Measurements from ENCODE around the gene CEP85L. TPM values are rescaled to one million over a fixed set of nuclear protein-coding genes. Genes with fewer than 3 reads are reported as not detected.

Gene CEP85L
- total RNA-seq, 1 experiment from 2014 or later: 4.9 TPM

- Histone ChIP-seq H3K9ac (ENCODE audit: low read length) (no peak overlapping the region), H2AFZ (ENCODE audit: low read depth, low read length, poor library complexity, severe bottlenecking) (no peak overlapping the region), H3K27me3 (ENCODE audit: insufficient read depth, low read length) (no peaks in the 10 kb centered on the region), H3K36me3 (ENCODE audit: control insufficient read depth in 1 of 2, insufficient read depth in 2 of 2, low read length in 2 of 2) (no peaks in the 10 kb centered on the region), H3K4me3 (replicated peaks in 1 of 2; ENCODE audit: low read depth in 1 of 2, low read length in 2 of 2) (no peak overlapping the region), H4K20me1 (ENCODE audit: insufficient read depth) (no peaks in the 10 kb centered on the region), H3K9me2 (ENCODE audit: insufficient read depth) (no peaks in the 10 kb centered on the region), H3K27ac (ENCODE audit: low read depth, low read length) (no peak overlapping the region), H3K79me2 (ENCODE audit: insufficient read depth, low read length) (peaks cover 3% of the 10 kb centered on the region; the same call in 1 of the 2 replicates), H3K4me1 (ENCODE audit: control insufficient read depth in 1 of 2, insufficient read depth in 2 of 2, low read length in 2 of 2) (no peaks in the 10 kb centered on the region), H3K4me2 (ENCODE audit: low read length) (no peak overlapping the region), H3K9me3 (ENCODE audit: control insufficient read depth in 1 of 2, insufficient read depth in 1 of 2, low read depth in 1 of 2, low read length in 2 of 2) (no peaks in the 10 kb centered on the region)
- BruUV-seq (replicated peaks): no TSS peak
- TF ChIP-seq CTCF (IDR thresholded peaks at IDR 0.05 in 2 of 3, conservative IDR thresholded peaks at IDR 0.05 in 1 of 3; ENCODE audit: borderline replicate concordance in 1 of 3, insufficient read depth in 1 of 3, low read depth in 2 of 3, low read length in 2 of 3) (no peak), EZH2 (IDR thresholded peaks at IDR 0.05) (no peak), ZBTB33 (IDR thresholded peaks at IDR 0.05; ENCODE audit: extremely low read depth, insufficient replicate concordance, low read length) (no peak), POLR2AphosphoS5 (IDR thresholded peaks at IDR 0.05; ENCODE audit: low read depth, low read length) (no peak), YY1 (IDR thresholded peaks at IDR 0.05; ENCODE audit: extremely low read depth, insufficient replicate concordance, low read depth, low read length) (no peak), POLR2A (IDR thresholded peaks at IDR 0.05; ENCODE audit: borderline replicate concordance, extremely low read depth, insufficient read depth, insufficient read length) (no peak), REST (IDR thresholded peaks at IDR 0.05; ENCODE audit: low read depth) (no peak), CBX3 (IDR thresholded peaks at IDR 0.05; ENCODE audit: low read depth) (no peak), ZFX (IDR thresholded peaks at IDR 0.05) (no peak), RAD21 (IDR thresholded peaks at IDR 0.05; ENCODE audit: low read depth) (no peak), FOSL1 (IDR thresholded peaks at IDR 0.05; ENCODE audit: low read depth) (no peak), ZNF274 (IDR thresholded peaks at IDR 0.05; ENCODE audit: low read depth, low read length) (no peak), SRF (IDR thresholded peaks at IDR 0.05; ENCODE audit: low read depth) (no peak), SP1 (IDR thresholded peaks at IDR 0.05; ENCODE audit: low read depth) (no peak), JUND (IDR thresholded peaks at IDR 0.05) (no peak), EGR1 (IDR thresholded peaks at IDR 0.05; ENCODE audit: low read depth) (no peak)
- CTCF ChIA-PET: interaction anchor here (0.6 kb wide), 1 partner anchor 43 kb away, joined by 3 read pairs; no protein-coding TSS in a partner anchor
- POLR2A ChIA-PET: no interaction called here
- no peak for ATAC-seq
- DNase-seq (ENCODE audit: low read depth, low spot score): no peak
- RAD21 ChIA-PET (ENCODE audit: low non-redundant PET in 1 of 2, low total read pairs in 2 of 2, uncharacterized antibody in 2 of 2, unreplicated experiment in 2 of 2): no interaction called here
- intact Hi-C loops (cut with micrococcal nuclease): no loop called here
Measured at GRCh38 chr6:118597636-118598035, 53.8 kb downstream of the CEP85L start.

Data from HCT116 (cell line).